Ovary (tissue), 9 donors: ENCODE data around the gene GASK1A. TPM values are rescaled to one million over a fixed set of nuclear protein-coding genes. Genes with fewer than 3 reads are reported as not detected.

Source experiments
- DNase-seq, 5 donors: peaks; one replicate each; pipeline ENCODE4 v3.0.0-alpha.2; 2019 to 2020
- H3K27ac ChIP-seq, 2 donors: fragments of 200-600 bp; one replicate each; pipeline versions ENCODE4 v1.5.1 to v1.8.0; 2019 to 2022
- H3K27me3 ChIP-seq: fragments of 200-600 bp; one replicate; pipeline ENCODE4 v1.8.0; 2022
- H3K36me3 ChIP-seq: fragments of 200-600 bp; sonication (generic); one replicate; pipeline ENCODE4 v1.5.1; 2019
- H3K4me1 ChIP-seq: one replicate; pipeline ENCODE4 v1.8.1; 2013; ENCODE audit warnings: mild to moderate bottlenecking, moderate library complexity; ENCODE audit not compliant: insufficient read depth
- H3K4me3 ChIP-seq: fragments of 200-600 bp; sonication (generic); one replicate; pipeline ENCODE4 v1.5.1; 2017
- H3K9me3 ChIP-seq, 2 donors: fragments of 200-600 bp in 1 of 2; sonication (generic) in 1 of 2; one replicate each; pipeline versions ENCODE4 v1.5.1 to v1.8.1; 2013 to 2019; ENCODE audit warnings: mild to moderate bottlenecking in 1 of 2, moderate library complexity in 1 of 2
- CTCF ChIP-seq, 3 donors: fragments of 450-650 bp in 2 of 3; fragments of 200-600 bp in 1 of 3; IDR thresholded peaks; one replicate each; pipeline versions ENCODE4 v1.5.1 to v1.8.0; 2016 to 2022; ENCODE audit warnings: antibody characterized with exemption in 3 of 3, mild to moderate bottlenecking in 1 of 3
- EP300 ChIP-seq: sonication (generic); formaldehyde crosslinking; IDR thresholded peaks from one replicate; pipeline ENCODE4 v1.6.1; 2017; ENCODE audit warnings: antibody characterized with exemption
- POLR2A ChIP-seq: fragments of 450-650 bp; IDR thresholded peaks from one replicate; pipeline ENCODE4 v1.6.1; 2017; ENCODE audit warnings: antibody characterized with exemption, mild to moderate bottlenecking, moderate library complexity
- WGBS, 3 donors: extraction: QIAGEN DNeasy Blood & Tissue Kit in 1 of 3; methylation state at CpG; one replicate each; pipeline versions ENCODE4 v1.1.5 to v1.1.7; 2013 to 2017; 5-methylcytosine and 5-hydroxymethylcytosine counted together
- intact Hi-C, 4 donors: fragments of 100-400 bp; cut with DNase I; formaldehyde crosslinking; loops; one replicate each; pipeline versions ENCODE4 v1.11.0 to v1.15.1; 2022 to 2023
- polyA plus RNA-seq, 2 donors: library from polyadenylated mRNA; stranded (reverse); fragments of 200-250 nt in 1 of 2; fragments of 350-450 nt in 1 of 2; fragmentation: Illumina TruSeq in 1 of 2; extraction: RNeasy Lipid Tissue Mini Kit (QIAGEN cat#74804) in 1 of 2; gene quantifications; one replicate each; pipeline ENCODE4 v1.2.3, GENCODE V29; 2013 to 2014
- total RNA-seq, 7 donors: library from RNA; depleted of rRNA in 2 of 7; stranded (reverse); fragments of >200 nt in 2 of 7; fragmentation: NEBNext Ultra II Directional in 3 of 7; extraction: Animal tissue kit (Norgen Biotek cat#: 25700) in 3 of 7; gene quantifications; one replicate each; pipeline versions ENCODE4 v1.1.0 to v1.2.4, GENCODE V29; 2016 to 2023
- donor health status: DM: no; HTN: no; CAD: no; lungs with moderate emphysema.
- donor health status: DM: no; HTN: no; CAD: no.
- donor health status: Bipolar disorder and iron deficiency.
- donor health status: DM: yes; HTN: yes; CAD: no.
- donor health status: DM: no; HTN: no; CAD: no.
- donor health status: DM: yes; HTN: yes; CAD: no.

The GASK1A gene
- total and polyA plus RNA-seq, 9 donors: 5.4 to 41.3 (median 19.4) TPM

- WGBS, 3 donors: 72 to 75% (median 72%) methylated on average over 5 of the region's 5 CpGs
- intact Hi-C loops: no loop called here
- TF ChIP-seq CTCF (IDR thresholded peaks at IDR 0.05): no peak
- TF ChIP-seq POLR2A: no peak
Measured at GRCh38 chr3:43075904-43076661, 97.0 kb downstream of the GASK1A start.

GRCh38 chr3:43076857-43077256 lies 97.7 kb downstream of the GASK1A start:
- Histone ChIP-seq H3K27me3 (no peaks in the 10 kb centered on the region), H3K4me3 (no peak overlapping the region), H3K36me3 (no peaks in the 10 kb centered on the region), H3K9me3 (no peaks in the 10 kb centered on the region), H3K4me1 (peaks cover 5% of the 10 kb centered on the region), H3K27ac (no peak overlapping the region)
- DNase-seq: peak in 3 of 5 donors; percentile 47 to 84 (median 60)
- TF ChIP-seq POLR2A (no peak), CTCF (IDR thresholded peaks at IDR 0.05) (no peak), EP300 (no peak)
- WGBS, 3 donors: 49 to 52% (median 51%) methylated on average over 4 of the region's 4 CpGs
- intact Hi-C loops: no loop called here

More at GRCh38 chr3:43075904-43076661, 97.0 kb downstream of the GASK1A start:
- Histone ChIP-seq H3K9me3 (no peaks in the 10 kb centered on the region), H3K4me1 (peaks cover 5% of the 10 kb centered on the region), H3K4me3 (no peak overlapping the region), H3K27me3 (no peaks in the 10 kb centered on the region), H3K27ac (no peak overlapping the region), H3K36me3 (no peaks in the 10 kb centered on the region)
- DNase-seq: no peak

- intact Hi-C loops: no loop called here
- no peak for DNase-seq
- TF ChIP-seq CTCF (IDR thresholded peaks at IDR 0.05) (no peak), EP300 (no peak)
- Histone ChIP-seq H3K27me3 (no peaks in the 10 kb centered on the region), H3K4me3 (no peak overlapping the region), H3K27ac (no peak overlapping the region), H3K9me3 (no peaks in the 10 kb centered on the region), H3K4me1 (peaks cover 5% of the 10 kb centered on the region), H3K36me3 (no peaks in the 10 kb centered on the region)
- 87 to 99% (median 98%) methylated on average over 6 of the region's 6 CpGs for WGBS, 3 donors
Measured at GRCh38 chr3:43077261-43077660, 98.2 kb downstream of the GASK1A start.

- no peak overlapping the region for H3K27ac ChIP-seq
- H3K36me3 ChIP-seq: no peaks in the 10 kb centered on the region
- H3K27me3 ChIP-seq: no peaks in the 10 kb centered on the region
- DNase-seq: no peak
- H3K9me3 ChIP-seq: no peaks in the 10 kb centered on the region
- no peak overlapping the region for H3K4me3 ChIP-seq
- intact Hi-C loops: no loop called here
- TF ChIP-seq POLR2A (no peak), CTCF (IDR thresholded peaks at IDR 0.05) (no peak), EP300 (no peak)
- H3K4me1 ChIP-seq: peaks cover 5% of the 10 kb centered on the region
Measured at GRCh38 chr3:43077707-43078106, 98.6 kb downstream of the GASK1A start.
